HepG2 (cell line): ENCODE measurements around the gene GPT2. TPM values are rescaled to one million over a fixed set of nuclear protein-coding genes. Genes with fewer than 3 reads are reported as not detected.
A peak's percentile ranks its signal among the peaks of the same experiment; 100 is the strongest.

Source experiments
- AHDC1 ChIP-seq: sonication (generic); formaldehyde crosslinking; IDR thresholded peaks from 2 replicates; pipeline ENCODE4 v1.5.1; 2020; ENCODE audit warnings: mild to moderate bottlenecking, missing genetic modification reagents, borderline replicate concordance
- ATF4 ChIP-seq, 2 experiments: fragments of 450-650 bp in 1 of 2; sonication (generic) in 1 of 2; formaldehyde crosslinking; IDR thresholded peaks; 2 replicates each; pipeline versions ENCODE4 v1.5.0 to v1.8.0; 2020 to 2022; ENCODE audit warnings: mild to moderate bottlenecking in 1 of 2, missing genetic modification reagents in 1 of 2
- CAMTA2 ChIP-seq: sonication (generic); formaldehyde crosslinking; IDR thresholded peaks from 2 replicates; pipeline ENCODE4 v1.4.0; 2020; ENCODE audit warnings: mild to moderate bottlenecking, missing genetic modification reagents, borderline replicate concordance
- DZIP1 ChIP-seq: sonication (generic); formaldehyde crosslinking; IDR thresholded peaks from 2 replicates; pipeline ENCODE4 v1.5.0; 2020; ENCODE audit warnings: mild to moderate bottlenecking, missing genetic modification reagents
- ELF4 ChIP-seq: sonication (generic); formaldehyde crosslinking; IDR thresholded peaks from 2 replicates; pipeline ENCODE4 v1.5.0; 2020; ENCODE audit warnings: missing genetic modification reagents, mild to moderate bottlenecking, moderate library complexity, borderline replicate concordance
- MAF1 ChIP-seq: sonication (generic); formaldehyde crosslinking; IDR thresholded peaks from 2 replicates; pipeline ENCODE4 v1.5.0; 2020; ENCODE audit warnings: missing genetic modification reagents, borderline replicate concordance
- MEIS1 ChIP-seq: sonication (generic); formaldehyde crosslinking; IDR thresholded peaks from 2 replicates; pipeline ENCODE4 v1.9.0; 2021; ENCODE audit warnings: mild to moderate bottlenecking, missing genetic modification reagents, moderate library complexity, borderline replicate concordance
- MXD3 ChIP-seq: IDR thresholded peaks from 2 replicates; pipeline ENCODE4 v1.6.1; 2016; ENCODE audit warnings: mild to moderate bottlenecking, missing biosample characterization, missing genetic modification reagents
- NKX3-1 ChIP-seq: sonication (generic); formaldehyde crosslinking; IDR thresholded peaks from 2 replicates; pipeline ENCODE4 v1.5.0; 2020; ENCODE audit warnings: missing genetic modification reagents
- ONECUT2 ChIP-seq: sonication (generic); formaldehyde crosslinking; IDR thresholded peaks from 2 replicates; pipeline ENCODE4 v1.4.0; 2020; ENCODE audit warnings: missing genetic modification reagents
- PAWR ChIP-seq: sonication (generic); formaldehyde crosslinking; IDR thresholded peaks from 2 replicates; pipeline ENCODE4 v1.4.0; 2020; ENCODE audit warnings: missing genetic modification reagents, mild to moderate bottlenecking, borderline replicate concordance
- POLR2A ChIP-seq, 2 experiments: IDR thresholded peaks; 2 replicates each; pipeline ENCODE4 v1.6.1; 2011; ENCODE audit warnings: low read depth in 2 of 2, low read length in 2 of 2, mild to moderate bottlenecking in 1 of 2, moderate library complexity in 1 of 2; ENCODE audit not compliant: insufficient read depth in 1 of 2
- RFX3 ChIP-seq: IDR thresholded peaks from 2 replicates; pipeline ENCODE4 v1.6.1; 2016; ENCODE audit warnings: missing biosample characterization, missing genetic modification reagents
- RFX5 ChIP-seq: IDR thresholded peaks from 2 replicates; pipeline ENCODE4 v1.6.1; 2011; ENCODE audit warnings: low read depth, low read length, improper control_type of control experiment
- SALL1 ChIP-seq: sonication (generic); formaldehyde crosslinking; IDR thresholded peaks from 2 replicates; pipeline ENCODE4 v1.8.0; 2022; ENCODE audit warnings: mild to moderate bottlenecking, missing genetic modification reagents
- SIN3B ChIP-seq: fragments of 150-350 bp; IDR thresholded peaks from 2 replicates; pipeline ENCODE4 v1.6.1; 2014; ENCODE audit warnings: low read length
- SMYD3 ChIP-seq: sonication (generic); formaldehyde crosslinking; IDR thresholded peaks from 2 replicates; pipeline ENCODE4 v1.8.1; 2023; ENCODE audit warnings: mild to moderate bottlenecking, missing genetic modification reagents
- TGIF2 ChIP-seq: IDR thresholded peaks from 2 replicates; pipeline ENCODE4 v1.6.1; 2016; ENCODE audit warnings: control low read depth, missing compliant biosample characterization
- ZFP1 ChIP-seq: IDR thresholded peaks from 2 replicates; pipeline ENCODE4 v1.6.1; 2016
- ZNF12 ChIP-seq: sonication (generic); formaldehyde crosslinking; IDR thresholded peaks from 2 replicates; pipeline ENCODE4 v1.5.0; 2020; ENCODE audit warnings: missing genetic modification reagents
- ZNF333 ChIP-seq: sonication (generic); formaldehyde crosslinking; IDR thresholded peaks from 2 replicates; pipeline ENCODE4 v1.4.0; 2020; ENCODE audit warnings: mild to moderate bottlenecking, missing genetic modification reagents, borderline replicate concordance
- ZNF562 ChIP-seq: sonication (generic); formaldehyde crosslinking; IDR thresholded peaks from 2 replicates; pipeline ENCODE4 v1.8.0; 2022; ENCODE audit warnings: missing genetic modification reagents, borderline replicate concordance
- polyA plus RNA-seq, 8 experiments: library from polyadenylated mRNA; depleted of rRNA in 3 of 8; stranded (reverse) in 7 of 8; unstranded in 1 of 8; fragments of >200 nt; fragmentation: Illumina TruSeq in 4 of 8; extraction: Trizol in 4 of 8; gene quantifications; 2 replicates each; pipeline versions ENCODE4 v1.2.1 to v1.2.3, GENCODE V29; 2011 to 2016; ENCODE audit warnings: low read depth in 4 of 8, missing spikeins in 1 of 8, mixed read lengths in 1 of 8; ENCODE audit not compliant: insufficient read depth in 1 of 8
- total RNA-seq, 5 experiments: library from RNA; depleted of rRNA; stranded (reverse); fragments of >200 nt; fragmentation: Illumina TruSeq; extraction: Trizol; gene quantifications; 2 replicates each; pipeline ENCODE4 v1.2.3, GENCODE V29; 2016; ENCODE audit warnings: low read depth in 1 of 5

GPT2 gene
- total and polyA plus RNA-seq, 2 of the 13 experiments (the other 11 are each of a cell fraction or from before 2014, with no cell fraction given): 138 to 267 TPM

GRCh38 chr16:46853713-46854443, 30.3 kb upstream of the GPT2 start (continued):
- TF ChIP-seq AHDC1 (CRISPR knock-in tag) (no peak), ATF4 (CRISPR knock-in tag; IDR thresholded peaks at IDR 0.05) (no peak), ONECUT2 (CRISPR knock-in tag) (no peak), POLR2A (IDR thresholded peaks at IDR 0.05; ENCODE audit: insufficient read depth in 1 of 2, low read depth in 2 of 2, low read length in 2 of 2) (no peak), TGIF2 (no peak), MAF1 (CRISPR knock-in tag) (no peak), ZNF12 (peak; percentile 62; the same call in 1 of the 2 replicates), PAWR (no peak), SIN3B (0 out of 2 replicates have a peak, but pooled peaks have one; percentile 34), ZFP1 (0 out of 2 replicates have a peak, but pooled peaks have one; percentile 73), CAMTA2 (CRISPR knock-in tag) (no peak), RFX3 (CRISPR knock-in tag) (no peak), SALL1 (CRISPR knock-in tag) (peak; percentile 84), RFX5 (no peak), ZNF562 (CRISPR knock-in tag) (no peak), MXD3 (CRISPR knock-in tag) (no peak), DZIP1 (CRISPR knock-in tag) (no peak), ELF4 (CRISPR knock-in tag) (no peak), MEIS1 (CRISPR knock-in tag) (peak; percentile 86; the same call in 1 of the 2 replicates), ZNF333 (CRISPR knock-in tag) (no peak), NKX3-1 (CRISPR knock-in tag) (no peak), SMYD3 (CRISPR knock-in tag) (peak; percentile 69; the same call in 1 of the 2 replicates)
